ENCODE measurements around the gene ATF7.

ATF7 gene

DNA sequence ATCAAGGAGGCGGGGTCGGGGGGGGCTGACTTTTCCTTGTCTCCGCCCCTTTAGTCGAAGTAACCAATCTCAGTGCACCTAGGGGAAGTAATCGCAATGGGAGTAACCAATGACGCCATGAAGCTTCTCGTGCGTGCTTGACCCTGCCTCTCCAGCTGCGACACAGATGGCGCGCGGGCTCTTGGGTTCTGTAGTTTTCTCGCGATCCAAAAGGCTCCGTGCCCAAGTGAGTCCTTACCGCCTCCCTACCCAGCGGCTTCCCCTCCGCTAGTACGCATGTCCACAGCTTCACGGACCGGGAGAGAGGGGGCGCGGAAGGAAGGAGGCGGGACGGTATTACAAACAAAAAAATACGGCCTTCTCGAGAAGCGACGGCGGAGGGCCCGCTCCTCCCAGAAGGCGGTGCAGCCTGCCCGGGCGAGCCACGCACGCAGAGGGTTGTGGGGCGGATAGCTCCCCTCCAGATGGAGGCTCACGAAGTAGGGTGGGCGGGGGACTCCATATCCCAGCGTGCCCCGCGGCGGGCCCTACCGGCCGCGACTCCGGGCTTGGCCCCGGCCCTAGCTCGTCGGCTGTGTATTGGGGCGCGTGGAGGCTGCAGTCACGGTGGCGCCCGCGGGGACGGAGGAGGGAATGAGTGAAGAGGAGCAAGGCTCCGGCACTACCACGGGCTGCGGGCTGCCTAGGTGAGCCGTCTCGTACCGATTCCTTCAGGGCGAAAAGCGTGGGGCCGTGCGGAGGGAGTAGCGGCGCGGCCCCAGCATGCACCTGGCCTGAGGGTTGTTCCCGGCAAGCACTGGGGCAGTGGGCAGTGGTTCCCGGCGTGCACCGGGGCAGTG, 125.2 kb downstream of the ATF7 start, which contains the start of gene TARBP2:
Gene TARBP2, plus strand, starts transcription at position 508 of the 839 bp plus-strand sequence. Its CDS starts 126 bp downstream, at position 634.
- peak; percentile 99 for DNase-seq (ENCODE audit: low read depth, low spot score)
- no peaks in the 10 kb centered on the region for H3K9me3 ChIP-seq (ENCODE audit: low read depth, low read length)
- peak within 1 kb of the TSS; percentile 99 for H3K27ac ChIP-seq
- H3K4me3 ChIP-seq = peak within 1 kb of the TSS; percentile 99
- TF ChIP-seq POLR2AphosphoS5 (IDR thresholded peaks at IDR 0.05; ENCODE audit: borderline replicate concordance, low read depth, low read length) (peak; percentile 89), EZH2 (IDR thresholded peaks at IDR 0.05) (no peak)
- H3K36me3 ChIP-seq (ENCODE audit: insufficient read depth, low read length) = peaks cover 32% of the 10 kb centered on the region
- peak within 1 kb of the TSS; percentile 99 for H3K9ac ChIP-seq (ENCODE audit: insufficient read length)

DNA sequence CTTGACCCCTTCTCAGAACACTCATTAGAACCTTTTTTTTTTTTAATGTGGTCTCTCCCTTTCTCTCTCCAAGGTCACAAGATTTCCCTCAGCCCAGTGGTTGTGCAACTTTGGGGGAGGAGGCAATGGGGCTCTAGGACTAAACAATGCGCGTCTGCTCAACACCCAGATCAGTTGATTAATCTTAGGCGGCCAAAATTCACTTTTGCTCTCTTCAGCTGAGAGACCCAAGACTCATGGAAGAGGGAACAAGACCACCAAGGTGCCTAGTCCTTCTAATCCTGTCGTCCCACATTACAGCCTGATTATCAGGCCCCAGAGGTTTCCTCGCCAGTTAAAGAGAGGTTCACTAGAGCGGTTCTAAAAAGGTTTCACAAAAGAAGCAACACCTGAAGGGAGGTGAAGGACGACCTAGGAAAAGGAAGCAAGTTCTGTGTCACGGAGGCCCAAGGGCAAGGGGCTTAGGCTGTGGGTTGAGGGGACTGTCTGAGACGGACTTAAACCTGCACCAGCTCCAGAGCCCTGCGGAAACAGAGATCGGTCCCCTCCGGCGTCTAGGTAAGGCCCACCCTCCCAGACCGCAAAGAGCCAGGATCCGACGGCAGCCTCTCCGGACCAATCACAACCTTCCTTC, 125.9 kb downstream of the ATF7 start:
- TF ChIP-seq POLR2AphosphoS5 (IDR thresholded peaks at IDR 0.05; ENCODE audit: borderline replicate concordance, low read depth, low read length) (peak; percentile 76), EZH2 (IDR thresholded peaks at IDR 0.05) (no peak)
- H3K9me3 ChIP-seq (ENCODE audit: low read depth, low read length) = no peaks in the 10 kb centered on the region
- H3K9ac ChIP-seq (ENCODE audit: insufficient read length) = peak overlapping the region; percentile 72
- H3K27ac ChIP-seq = peak overlapping the region; percentile 91
- H3K36me3 ChIP-seq (ENCODE audit: insufficient read depth, low read length) = peaks cover 25% of the 10 kb centered on the region
- H3K4me3 ChIP-seq = peak overlapping the region; percentile 99
- DNase-seq (ENCODE audit: low read depth, low spot score) = no peak

DNA sequence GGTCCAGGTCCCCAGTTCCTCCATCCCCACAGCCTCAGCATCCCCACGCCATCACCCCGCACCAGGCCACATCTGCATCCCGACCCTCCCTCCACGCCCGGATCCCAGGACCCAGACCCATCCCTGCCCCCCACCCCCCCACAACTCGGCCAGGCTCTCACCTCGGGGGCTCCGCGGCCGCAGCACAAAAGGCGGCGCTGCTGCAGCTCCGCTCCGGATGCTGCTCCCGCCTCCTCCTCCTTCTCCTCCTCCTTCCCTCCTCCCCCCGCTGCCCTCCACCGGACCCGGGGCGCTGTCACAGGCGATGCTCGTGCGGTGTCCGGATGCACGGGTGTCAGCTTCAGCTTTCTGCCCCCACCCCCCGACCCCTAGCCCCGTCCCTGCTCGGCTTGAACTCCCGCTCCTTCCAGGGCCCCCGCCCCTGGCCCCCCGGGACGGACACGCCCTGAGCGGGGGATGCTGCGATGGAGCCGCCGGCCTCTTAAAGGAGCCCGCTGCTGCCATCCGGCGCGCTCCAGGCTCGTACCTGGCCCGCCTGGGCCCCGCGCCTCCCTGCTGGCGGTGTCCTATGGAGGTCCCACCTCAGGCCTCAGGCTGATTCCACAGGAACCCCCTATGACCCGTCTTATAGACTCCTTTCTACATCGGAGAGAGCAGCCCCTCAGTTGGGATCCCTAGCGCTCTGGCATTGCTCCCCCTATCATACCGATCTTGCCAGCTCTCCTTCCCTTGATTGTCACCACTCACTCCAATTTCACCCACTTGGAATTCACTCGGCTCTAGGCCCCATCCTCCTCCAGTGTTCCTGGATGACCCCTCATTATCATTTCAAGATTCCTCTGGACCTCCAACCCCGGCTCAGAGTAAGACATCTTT, 126.7 kb downstream of the ATF7 start, which contains the start of gene MAP3K12:
Gene MAP3K12, minus strand, starts transcription at position 193 of the 876 bp plus-strand sequence. CDS start 12,067 bp downstream, outside the sequence.
- DNase-seq (ENCODE audit: low read depth, low spot score) = no peak
- Histone ChIP-seq H3K4me3 (peak within 1 kb of the TSS; percentile 99), H3K9me3 (ENCODE audit: low read depth, low read length) (no peaks in the 10 kb centered on the region), H3K36me3 (ENCODE audit: insufficient read depth, low read length) (peaks cover 17% of the 10 kb centered on the region), H3K27ac (peak within 1 kb of the TSS; percentile 91), H3K9ac (ENCODE audit: insufficient read length) (peak within 1 kb of the TSS; percentile 72)
- TF ChIP-seq EZH2 (IDR thresholded peaks at IDR 0.05) = no peak
- peak; percentile 5; the same call in 1 of the 2 replicates for TF ChIP-seq POLR2AphosphoS5 (IDR thresholded peaks at IDR 0.05; ENCODE audit: borderline replicate concordance, low read depth, low read length)

DNA sequence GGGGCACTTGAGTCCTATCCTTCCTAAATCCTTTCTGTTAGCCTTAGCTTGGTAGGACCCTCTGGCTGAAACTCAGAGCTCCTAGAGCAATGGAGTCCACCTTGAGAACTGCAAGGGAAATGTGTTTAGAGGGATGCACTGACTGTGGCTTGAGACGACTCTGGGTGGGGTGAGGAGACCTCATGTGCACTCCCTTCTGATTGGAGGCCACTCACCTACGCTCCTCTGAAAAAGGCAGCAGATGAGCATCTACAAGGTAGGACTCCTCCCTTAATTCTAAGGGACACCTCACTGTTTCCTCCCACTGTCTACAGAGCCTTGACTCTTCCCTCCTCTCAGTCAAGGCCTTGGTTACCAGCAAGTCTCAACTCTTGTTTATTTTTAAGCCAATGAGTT, 127.9 kb downstream of the ATF7 start:
- Histone ChIP-seq H3K27ac (no peak overlapping the region), H3K4me3 (no peak overlapping the region)

DNA sequence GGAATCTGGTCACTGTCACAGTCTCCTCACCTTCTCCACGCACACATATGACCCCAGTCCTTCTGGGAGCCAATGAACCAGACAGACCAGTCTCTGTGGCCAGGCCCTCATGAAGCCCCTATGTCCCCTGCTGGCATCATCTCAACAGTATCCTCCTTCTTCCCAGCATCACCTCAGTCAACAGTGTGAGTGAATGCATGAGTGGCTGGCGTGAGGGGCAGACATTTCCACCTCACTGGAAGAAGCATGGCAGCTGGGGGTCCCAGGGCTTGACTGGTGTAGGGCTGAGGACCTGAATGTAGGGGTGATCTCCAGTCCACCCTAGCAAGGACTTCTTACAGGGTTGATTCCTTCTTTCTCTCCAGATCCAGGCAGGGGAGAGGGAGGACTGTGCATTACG, 128.7 kb downstream of the ATF7 start:
- Histone ChIP-seq H3K9ac (ENCODE audit: insufficient read length) (no peak overlapping the region), H3K36me3 (ENCODE audit: insufficient read depth, low read length) (no peaks in the 10 kb centered on the region), H3K27ac (no peak overlapping the region), H3K4me3 (no peak overlapping the region), H3K9me3 (ENCODE audit: low read depth, low read length) (no peaks in the 10 kb centered on the region)
- DNase-seq (ENCODE audit: low read depth, low spot score) = no peak
- TF ChIP-seq POLR2AphosphoS5 (IDR thresholded peaks at IDR 0.05; ENCODE audit: borderline replicate concordance, low read depth, low read length) = no peak
- TF ChIP-seq EZH2 (IDR thresholded peaks at IDR 0.05) = no peak
- no peak for TF ChIP-seq FOXP2 (optimal IDR thresholded peaks at IDR 0.05; ENCODE audit: control extremely low read depth, extremely low read length, insufficient read depth)

More for the DNA sequence above, 127.9 kb downstream of the ATF7 start:
- Histone ChIP-seq H3K9me3 (ENCODE audit: low read depth, low read length) (no peaks in the 10 kb centered on the region), H3K9ac (ENCODE audit: insufficient read length) (no peak overlapping the region), H3K36me3 (ENCODE audit: insufficient read depth, low read length) (peaks cover 5% of the 10 kb centered on the region; the same call in 1 of the 2 replicates)
- no peak for DNase-seq (ENCODE audit: low read depth, low spot score)
- TF ChIP-seq POLR2AphosphoS5 (IDR thresholded peaks at IDR 0.05; ENCODE audit: borderline replicate concordance, low read depth, low read length) (no peak), EZH2 (IDR thresholded peaks at IDR 0.05) (no peak), FOXP2 (optimal IDR thresholded peaks at IDR 0.05; ENCODE audit: control extremely low read depth, extremely low read length, insufficient read depth) (no peak)

DNA sequence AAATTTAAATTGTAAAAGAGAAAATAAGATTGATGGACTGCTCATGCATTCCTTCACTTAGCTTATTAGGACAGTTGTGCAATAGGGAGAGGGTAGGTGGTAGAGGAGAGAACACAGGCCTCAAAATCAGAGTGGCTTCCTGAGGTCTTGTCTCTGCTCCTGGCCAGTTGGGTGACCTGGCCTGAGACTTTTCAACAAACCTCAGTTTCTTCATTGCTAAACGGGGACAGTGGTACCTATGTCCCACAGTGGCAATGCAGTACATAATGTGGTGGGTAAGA, 129.5 kb downstream of the ATF7 start:
- no peak overlapping the region for H3K9ac ChIP-seq (ENCODE audit: insufficient read length)
- peak overlapping the region; percentile 57 for H3K4me3 ChIP-seq
- no peak for TF ChIP-seq FOXP2 (optimal IDR thresholded peaks at IDR 0.05; ENCODE audit: control extremely low read depth, extremely low read length, insufficient read depth)
- TF ChIP-seq POLR2AphosphoS5 (IDR thresholded peaks at IDR 0.05; ENCODE audit: borderline replicate concordance, low read depth, low read length) = no peak
- no peak for TF ChIP-seq EZH2 (IDR thresholded peaks at IDR 0.05)

DNA sequence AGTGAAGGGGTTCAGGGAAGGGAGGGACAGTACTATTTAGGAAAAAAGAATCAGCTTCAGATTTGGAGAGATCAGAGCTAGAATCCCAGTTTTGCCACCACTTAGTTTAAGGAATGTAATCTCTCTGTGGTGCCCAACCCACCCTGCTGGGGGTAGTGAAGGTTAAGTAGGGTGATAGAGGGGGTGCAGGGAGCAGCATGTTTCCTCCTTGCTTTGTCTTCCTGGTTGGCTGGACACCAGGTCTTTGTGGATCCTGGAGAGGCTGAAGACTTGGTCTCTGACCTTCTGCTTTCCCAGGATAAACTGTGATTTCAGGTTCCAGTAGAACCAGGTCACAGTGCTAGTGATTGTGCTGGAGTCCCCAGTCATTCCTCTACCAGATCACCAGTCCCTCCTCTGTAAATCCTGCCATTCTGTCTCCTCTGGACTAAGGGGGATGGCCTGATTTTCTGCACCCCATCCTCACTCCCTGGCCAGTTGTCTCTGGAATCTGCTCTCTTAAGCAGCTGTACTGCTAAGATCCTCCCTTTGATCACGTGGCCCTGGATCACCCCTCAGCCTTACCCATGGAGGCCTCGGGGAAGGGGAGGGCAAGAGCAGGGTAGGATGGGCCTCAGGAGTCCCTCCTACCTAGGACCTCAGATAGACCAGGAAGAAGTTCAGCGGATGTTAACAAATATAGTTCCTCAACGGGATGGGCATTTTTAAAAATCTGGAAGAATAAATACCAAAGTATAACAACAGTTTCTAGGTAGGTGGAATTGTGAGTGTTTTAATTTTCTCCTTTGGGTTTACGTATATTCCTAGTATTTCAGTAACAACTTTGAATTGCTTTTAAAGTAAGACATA, 130.1 kb downstream of the ATF7 start:
- Histone ChIP-seq H3K4me3 (peak overlapping the region; percentile 57), H3K36me3 (ENCODE audit: insufficient read depth, low read length) (no peaks in the 10 kb centered on the region), H3K27ac (peak overlapping the region; percentile 86), H3K9ac (ENCODE audit: insufficient read length) (peak overlapping the region; percentile 34), H3K9me3 (ENCODE audit: low read depth, low read length) (no peaks in the 10 kb centered on the region)
- no peak for TF ChIP-seq FOXP2 (optimal IDR thresholded peaks at IDR 0.05; ENCODE audit: control extremely low read depth, extremely low read length, insufficient read depth)
- TF ChIP-seq POLR2AphosphoS5 (IDR thresholded peaks at IDR 0.05; ENCODE audit: borderline replicate concordance, low read depth, low read length) = 0 out of 2 replicates have a peak, but pooled peaks have one; percentile 21
- TF ChIP-seq EZH2 (IDR thresholded peaks at IDR 0.05) = no peak
- no peak for DNase-seq (ENCODE audit: low read depth, low spot score)

More for the DNA sequence above, 129.5 kb downstream of the ATF7 start:
- H3K9me3 ChIP-seq (ENCODE audit: low read depth, low read length) = no peaks in the 10 kb centered on the region
- peak overlapping the region; percentile 86; the same call in 1 of the 2 replicates for H3K27ac ChIP-seq
- DNase-seq (ENCODE audit: low read depth, low spot score) = no peak
- no peaks in the 10 kb centered on the region for H3K36me3 ChIP-seq (ENCODE audit: insufficient read depth, low read length)
